ENCODE results near the gene PCLAF.

DNA sequence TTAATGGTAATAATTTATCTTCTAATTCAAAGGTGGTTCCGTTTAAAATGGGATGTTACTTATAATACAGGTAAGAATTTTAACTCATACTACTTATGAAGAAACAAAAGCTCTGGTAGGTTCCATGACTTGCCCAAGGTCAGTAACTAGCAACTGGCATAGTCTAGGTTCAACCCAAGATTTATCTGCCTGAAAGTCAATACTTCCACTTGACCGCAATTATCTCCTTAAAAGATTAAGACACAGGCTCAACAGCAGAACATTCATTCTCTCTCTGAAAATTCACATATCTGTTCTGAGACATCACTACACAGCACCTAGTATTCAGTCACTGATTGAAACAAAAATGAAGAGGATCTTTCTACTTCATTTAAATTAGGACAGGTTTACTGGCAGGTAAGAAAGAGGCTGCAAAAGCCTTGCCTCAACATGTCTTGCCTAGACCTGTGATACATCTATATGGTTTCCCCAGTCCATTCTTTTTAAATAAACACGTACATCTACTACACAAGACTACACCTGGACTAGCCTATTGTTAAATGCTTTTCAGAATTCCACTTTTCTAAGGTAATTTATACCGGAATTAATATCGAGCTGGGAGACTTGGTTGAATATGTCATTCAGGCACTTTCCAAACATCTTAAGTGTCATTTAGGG is 26.4 kb downstream of the PCLAF start:
- TF ChIP-seq FOXP2 (optimal IDR thresholded peaks at IDR 0.05; ENCODE audit: control extremely low read depth, extremely low read length, insufficient read depth) (no peak), EZH2 (IDR thresholded peaks at IDR 0.05) (no peak), POLR2AphosphoS5 (IDR thresholded peaks at IDR 0.05; ENCODE audit: borderline replicate concordance, low read depth, low read length) (no peak)

Measured in SK-N-MC (cell line).